Parathyroid adenoma (tissue), 2 donors: ENCODE measurements around the gene PRRT1.
A peak's percentile ranks its signal among the peaks of the same experiment; 100 is the strongest.
"Not testable (repeated sequence)": the region's sequence is repeated elsewhere in the genome, so short reads cannot be mapped to it uniquely, and the experiment has no call there.

ENCODE experiments used
- H2AFZ ChIP-seq: fragments of 300-600 bp; sonication (generic); one replicate; pipeline ENCODE4 v1.7.0; 2017; ENCODE audit warnings: antibody characterized with exemption, mild to moderate bottlenecking
- H3K27ac ChIP-seq: fragments of 300-600 bp; sonication (generic); one replicate; pipeline ENCODE4 v1.7.0; 2017
- H3K27me3 ChIP-seq: fragments of 300-600 bp; sonication (generic); one replicate; pipeline ENCODE4 v1.7.0; 2017; ENCODE audit warnings: low read length; ENCODE audit not compliant: control insufficient read depth, insufficient read depth
- H3K36me3 ChIP-seq: fragments of 300-600 bp; sonication (generic); one replicate; pipeline ENCODE4 v1.7.0; 2017; ENCODE audit warnings: low read length; ENCODE audit not compliant: control insufficient read depth, insufficient read depth
- H3K4me1 ChIP-seq: fragments of 300-600 bp; sonication (generic); one replicate; pipeline ENCODE4 v1.7.0; 2017; ENCODE audit warnings: control low read depth
- H3K4me2 ChIP-seq: fragments of 300-600 bp; sonication (generic); one replicate; pipeline ENCODE4 v1.7.0; 2017; ENCODE audit warnings: low read length
- H3K4me3 ChIP-seq: fragments of 300-600 bp; sonication (generic); one replicate; pipeline ENCODE4 v1.7.0; 2017; ENCODE audit warnings: low read depth, low read length
- H3K79me2 ChIP-seq: fragments of 300-600 bp; sonication (generic); one replicate; pipeline ENCODE4 v1.7.0; 2017; ENCODE audit warnings: control low read depth
- H3K9ac ChIP-seq: fragments of 300-600 bp; sonication (generic); one replicate; pipeline ENCODE4 v1.7.0; 2017; ENCODE audit warnings: mild to moderate bottlenecking
- H3K9me3 ChIP-seq: fragments of 300-600 bp; sonication (generic); one replicate; pipeline ENCODE4 v1.7.0; 2017; ENCODE audit warnings: low read length; ENCODE audit not compliant: control insufficient read depth
- TF ChIP-seq, protein P1 (sequence below): fragments of 300-600 bp; sonication (generic); IDR thresholded peaks from one replicate; pipeline ENCODE4 v1.7.0; 2017; ENCODE audit warnings: antibody characterized with exemption, mild to moderate bottlenecking
- donor health status: primary hyperparathyroidism.

PRRT1 gene

DNA sequence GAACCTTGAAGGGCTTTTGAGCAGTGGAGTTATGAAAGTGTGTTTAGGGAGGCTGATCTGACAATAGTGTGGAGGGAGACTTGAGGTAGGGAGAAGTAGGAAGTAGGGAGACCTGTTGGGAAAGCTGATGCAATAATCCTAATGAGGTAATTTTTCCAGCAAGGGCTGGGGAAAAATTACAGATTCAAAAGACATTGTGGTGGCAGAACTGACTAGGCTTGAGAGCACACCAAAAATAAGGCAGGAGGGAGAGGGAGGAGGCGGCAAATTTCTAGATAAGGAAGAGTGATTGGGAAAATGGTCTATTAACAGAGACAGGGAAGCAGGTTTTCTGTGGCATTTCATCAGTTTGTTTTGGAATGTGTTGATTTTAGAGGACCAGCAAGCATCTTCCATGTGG, 5.5 kb downstream of the PRRT1 start:
- no peaks in the 10 kb centered on the region for H3K9me3 ChIP-seq
- H3K4me1 ChIP-seq = peaks cover 4% of the 10 kb centered on the region
- H3K27ac ChIP-seq = no peak overlapping the region
- H3K9ac ChIP-seq = no peak overlapping the region
- TF ChIP-seq, protein P1, sequence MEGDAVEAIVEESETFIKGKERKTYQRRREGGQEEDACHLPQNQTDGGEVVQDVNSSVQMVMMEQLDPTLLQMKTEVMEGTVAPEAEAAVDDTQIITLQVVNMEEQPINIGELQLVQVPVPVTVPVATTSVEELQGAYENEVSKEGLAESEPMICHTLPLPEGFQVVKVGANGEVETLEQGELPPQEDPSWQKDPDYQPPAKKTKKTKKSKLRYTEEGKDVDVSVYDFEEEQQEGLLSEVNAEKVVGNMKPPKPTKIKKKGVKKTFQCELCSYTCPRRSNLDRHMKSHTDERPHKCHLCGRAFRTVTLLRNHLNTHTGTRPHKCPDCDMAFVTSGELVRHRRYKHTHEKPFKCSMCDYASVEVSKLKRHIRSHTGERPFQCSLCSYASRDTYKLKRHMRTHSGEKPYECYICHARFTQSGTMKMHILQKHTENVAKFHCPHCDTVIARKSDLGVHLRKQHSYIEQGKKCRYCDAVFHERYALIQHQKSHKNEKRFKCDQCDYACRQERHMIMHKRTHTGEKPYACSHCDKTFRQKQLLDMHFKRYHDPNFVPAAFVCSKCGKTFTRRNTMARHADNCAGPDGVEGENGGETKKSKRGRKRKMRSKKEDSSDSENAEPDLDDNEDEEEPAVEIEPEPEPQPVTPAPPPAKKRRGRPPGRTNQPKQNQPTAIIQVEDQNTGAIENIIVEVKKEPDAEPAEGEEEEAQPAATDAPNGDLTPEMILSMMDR = no peak
- H3K79me2 ChIP-seq = no peaks in the 10 kb centered on the region
- H3K4me2 ChIP-seq = no peak overlapping the region
- no peak overlapping the region for H2AFZ ChIP-seq
- H3K27me3 ChIP-seq = no peaks in the 10 kb centered on the region
- no peak overlapping the region for H3K4me3 ChIP-seq
- H3K36me3 ChIP-seq = no peaks in the 10 kb centered on the region

DNA sequence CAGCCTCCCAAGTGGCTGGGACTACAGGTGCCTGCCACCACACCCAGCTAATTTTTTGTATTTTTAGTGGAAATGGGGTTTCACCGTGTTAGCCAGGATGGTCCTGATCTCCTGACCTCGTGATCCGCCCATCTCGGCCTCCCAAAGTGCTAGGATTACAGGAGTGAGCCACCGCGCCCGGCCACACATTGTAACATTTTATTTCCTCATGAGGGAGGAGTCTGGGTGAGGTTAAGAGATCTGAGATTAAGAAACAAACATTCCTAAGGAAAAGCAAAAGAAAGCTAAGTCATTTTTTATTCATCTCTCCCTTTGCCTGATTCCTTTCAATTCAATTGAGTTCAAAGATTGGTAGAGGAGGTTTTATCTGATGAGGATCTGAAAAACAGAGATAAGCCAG, 7.5 kb downstream of the PRRT1 start:
- H3K79me2 ChIP-seq, H3K9ac ChIP-seq, H3K36me3 ChIP-seq, H3K27me3 ChIP-seq, H3K4me3 ChIP-seq, H3K4me2 ChIP-seq, H3K27ac ChIP-seq, H3K9me3 ChIP-seq, H3K4me1 ChIP-seq: not testable (repeated sequence)
- H2AFZ ChIP-seq = peak overlapping the region; percentile 9

DNA sequence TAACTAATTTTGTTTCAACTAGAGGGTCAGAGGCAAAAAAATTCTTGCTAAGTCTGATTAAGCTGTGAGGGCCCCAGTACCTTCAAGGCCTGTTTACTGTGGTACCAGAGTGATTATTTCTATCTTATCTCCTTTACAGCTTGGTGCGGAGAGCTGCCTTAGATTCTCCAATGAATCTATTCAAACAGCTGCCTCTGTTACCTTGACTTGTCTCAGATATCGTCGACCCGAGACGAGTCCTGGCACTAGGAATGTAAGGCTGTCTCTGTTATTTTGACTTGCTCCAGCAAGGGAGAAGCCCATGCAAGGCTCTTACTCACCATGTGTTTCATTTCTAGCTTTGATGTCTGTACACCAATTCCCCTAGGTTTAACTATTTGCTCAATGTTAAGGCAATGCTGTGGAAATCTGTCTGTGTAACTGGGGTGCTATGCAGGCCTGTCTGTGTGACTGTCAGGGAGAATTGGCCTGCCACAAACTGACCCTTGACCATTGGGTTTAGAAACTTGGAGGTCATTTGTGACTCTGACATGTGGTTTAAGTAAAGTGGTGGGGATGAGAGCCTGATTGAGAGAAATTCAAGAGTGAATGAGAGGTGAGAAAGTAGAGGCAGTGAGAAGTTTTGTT, 11.2 kb downstream of the PRRT1 start:
- H3K4me2 ChIP-seq = peak overlapping the region; percentile 49
- peak overlapping the region; percentile 67 for H3K27ac ChIP-seq
- H3K79me2 ChIP-seq = no peaks in the 10 kb centered on the region
- peak overlapping the region; percentile 14 for H3K4me3 ChIP-seq
- no peaks in the 10 kb centered on the region for H3K36me3 ChIP-seq
- peak overlapping the region; percentile 84 for H2AFZ ChIP-seq
- H3K27me3 ChIP-seq = no peaks in the 10 kb centered on the region
- H3K9me3 ChIP-seq = no peaks in the 10 kb centered on the region
- TF ChIP-seq, protein P1 = no peak
- no peak overlapping the region for H3K9ac ChIP-seq
- H3K4me1 ChIP-seq = peaks cover 10% of the 10 kb centered on the region

DNA sequence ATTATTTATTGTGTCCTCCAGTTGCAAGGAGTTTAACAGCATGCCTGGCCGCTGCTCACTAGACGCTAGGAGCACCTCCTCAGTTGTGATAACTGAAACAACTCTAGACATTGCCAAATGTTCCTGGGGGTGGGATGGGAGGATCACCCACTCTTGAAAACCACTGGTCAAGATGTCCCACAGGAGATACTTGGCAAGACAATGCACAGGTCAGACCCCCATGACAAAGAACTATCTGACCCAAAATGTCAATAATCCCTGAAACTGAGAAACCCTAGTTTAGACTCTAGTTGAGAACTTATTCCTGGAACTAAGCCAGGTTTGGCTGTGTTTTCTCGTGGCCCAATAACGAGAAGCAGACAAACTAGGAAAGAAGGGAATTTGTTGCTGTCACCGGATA, 12.1 kb downstream of the PRRT1 start:
- TF ChIP-seq, protein P1 = no peak
- H3K36me3 ChIP-seq = no peaks in the 10 kb centered on the region
- no peak overlapping the region for H3K4me2 ChIP-seq
- H3K27me3 ChIP-seq = no peaks in the 10 kb centered on the region
- H3K79me2 ChIP-seq = no peaks in the 10 kb centered on the region
- H3K4me1 ChIP-seq = peaks cover 10% of the 10 kb centered on the region
- no peak overlapping the region for H2AFZ ChIP-seq
- H3K4me3 ChIP-seq = no peak overlapping the region
- no peak overlapping the region for H3K27ac ChIP-seq
- H3K9me3 ChIP-seq = no peaks in the 10 kb centered on the region
- H3K9ac ChIP-seq = no peak overlapping the region

DNA sequence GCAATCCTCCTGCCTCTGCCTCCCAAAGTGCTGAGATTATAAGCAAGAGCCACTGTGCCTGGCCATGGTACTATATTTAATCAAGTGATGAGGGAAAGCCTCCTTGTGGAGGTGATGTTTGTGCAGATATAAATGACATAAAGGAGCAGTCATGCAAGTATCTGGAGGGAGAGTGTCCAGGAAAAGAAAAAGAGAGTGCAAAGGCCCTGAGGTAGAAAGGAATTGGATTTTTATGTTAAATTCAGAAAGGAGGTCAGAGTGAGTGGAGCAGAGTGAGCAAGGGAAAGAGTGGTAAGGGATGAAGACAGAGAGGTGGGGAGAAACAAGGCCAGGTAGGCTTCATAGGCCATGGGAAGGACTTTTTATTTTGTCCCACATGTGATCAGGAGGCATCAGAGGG, 14.3 kb downstream of the PRRT1 start:
- Histone ChIP-seq H3K79me2 (no peaks in the 10 kb centered on the region), H3K9me3 (no peaks in the 10 kb centered on the region), H3K4me1 (peaks cover 10% of the 10 kb centered on the region), H3K9ac (no peak overlapping the region), H3K27me3 (no peaks in the 10 kb centered on the region), H3K4me3 (no peak overlapping the region), H3K36me3 (no peaks in the 10 kb centered on the region), H3K27ac (no peak overlapping the region), H3K4me2 (no peak overlapping the region), H2AFZ (no peak overlapping the region)
- TF ChIP-seq, protein P1 = no peak
